GM21528 (cell line): Measurements from ENCODE around the gene GALNT10.

Experiments
- ATAC-seq: cut with Tn5 transposase; IDR thresholded peaks from one replicate; pipeline ENCODE4 v1.9.1; 2021; ENCODE audit warnings: mild to moderate bottlenecking, moderate library complexity; ENCODE audit not compliant: unreplicated experiment, low FRiP score

GALNT10 gene

GRCh38 chr5:154178661-154179060 lies 11.9 kb upstream of the GALNT10 start:
- no peak for ATAC-seq

GRCh38 chr5:154179846-154180710 lies 10.5 kb upstream of the GALNT10 start:
- peak; percentile 88 for ATAC-seq

DNA sequence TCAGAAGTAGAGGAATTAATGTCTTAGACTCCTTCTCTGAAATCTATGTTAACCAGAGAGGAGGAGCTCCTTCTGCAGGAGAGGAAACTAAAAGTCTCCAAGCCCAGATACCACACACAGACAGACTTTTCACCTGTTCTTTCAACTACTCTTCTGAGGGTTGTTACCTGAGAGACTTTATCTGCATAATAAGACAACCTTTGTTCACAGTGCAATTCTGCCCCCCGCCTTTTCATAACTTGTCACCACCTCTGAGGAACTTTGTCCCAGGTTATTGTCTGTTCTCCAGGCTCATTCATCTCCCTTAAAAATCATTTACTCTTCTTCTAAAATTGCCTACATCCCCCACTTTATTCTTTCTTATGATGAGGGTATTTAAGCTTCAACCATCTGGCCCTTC lies 9.4 kb upstream of the GALNT10 start:
- ATAC-seq = no peak

- peak; percentile 10 for ATAC-seq
These were observed 1.2 kb upstream of the GALNT10 start for GRCh38 chr5:154189256-154189818.

DNA sequence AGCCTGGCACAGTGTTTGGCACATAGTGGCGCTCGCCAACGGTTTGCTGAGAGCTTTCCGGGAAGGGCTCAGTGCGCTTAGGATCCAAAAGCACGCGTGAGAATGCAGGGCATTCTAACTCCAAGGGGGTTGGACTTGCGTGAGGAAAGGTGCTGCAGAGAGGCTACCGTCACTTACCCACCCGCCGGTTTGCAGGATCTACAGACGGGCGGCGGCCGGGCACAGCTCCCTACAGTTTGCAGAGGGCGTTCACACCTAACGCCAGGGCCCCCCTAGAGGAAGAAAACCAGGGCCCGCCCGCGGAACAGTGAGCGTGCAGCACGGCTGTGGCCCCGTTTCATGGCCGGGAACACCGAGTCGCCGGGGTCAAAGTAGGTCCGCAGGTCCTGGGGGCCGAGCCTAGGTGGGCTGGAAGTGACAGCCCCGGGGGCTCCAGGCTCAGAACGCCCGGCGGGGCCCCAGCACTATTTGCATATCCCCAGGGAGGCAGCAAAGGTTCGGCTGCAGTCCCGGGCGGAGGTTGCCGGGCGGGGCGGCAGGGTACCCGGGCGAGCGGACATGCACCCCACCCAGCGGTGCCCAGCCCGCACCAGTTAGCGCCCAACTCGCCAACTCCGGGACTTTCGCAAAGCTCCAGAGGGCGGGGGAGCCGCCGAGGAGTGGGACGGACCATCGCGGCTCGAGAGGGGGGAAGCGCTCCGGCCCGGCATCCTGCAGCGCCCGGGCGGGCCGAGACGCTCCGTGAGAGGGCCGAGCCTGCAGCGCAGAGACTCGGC lies 526 bp upstream of the GALNT10 start:
- ATAC-seq = peak; percentile 88

DNA sequence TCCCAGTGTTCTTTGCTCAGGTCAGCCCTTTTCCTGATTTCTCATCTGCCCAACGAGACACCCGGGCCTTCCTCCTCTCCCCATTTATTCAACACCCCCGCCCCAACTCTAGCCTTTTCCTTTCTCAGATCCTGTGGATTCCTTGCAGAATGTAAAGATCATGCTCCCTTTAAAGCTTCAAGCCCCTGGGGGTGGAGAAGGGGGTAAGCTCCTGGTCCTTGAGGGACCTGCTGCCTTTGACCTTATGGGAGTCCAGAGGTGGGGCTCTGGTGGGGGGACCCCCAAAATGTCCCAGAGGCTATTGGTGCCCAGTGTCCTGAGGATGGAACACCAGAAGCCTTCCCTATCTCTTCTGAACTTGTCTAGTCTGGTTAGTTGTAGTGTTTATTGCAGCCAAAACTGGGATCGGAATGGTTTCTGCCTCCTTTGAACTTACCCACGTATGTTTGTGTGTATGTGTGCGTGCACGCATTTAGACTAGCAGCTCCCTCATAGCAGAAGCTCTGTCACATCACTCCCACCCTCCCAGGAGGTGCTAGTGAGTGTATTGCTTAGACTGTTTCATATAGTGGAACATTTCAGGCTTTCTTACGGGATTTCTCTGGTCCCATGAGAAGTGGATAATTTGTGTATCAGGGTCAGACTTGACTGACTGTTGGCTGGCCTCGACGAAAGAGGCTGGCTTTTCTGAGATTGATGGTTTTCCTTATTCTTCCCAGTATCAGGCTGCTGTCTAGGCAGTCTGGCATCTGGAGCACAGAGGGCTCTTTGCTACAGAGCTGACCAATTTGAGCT lies 1.1 kb downstream of the GALNT10 start:
- no peak for ATAC-seq

DNA sequence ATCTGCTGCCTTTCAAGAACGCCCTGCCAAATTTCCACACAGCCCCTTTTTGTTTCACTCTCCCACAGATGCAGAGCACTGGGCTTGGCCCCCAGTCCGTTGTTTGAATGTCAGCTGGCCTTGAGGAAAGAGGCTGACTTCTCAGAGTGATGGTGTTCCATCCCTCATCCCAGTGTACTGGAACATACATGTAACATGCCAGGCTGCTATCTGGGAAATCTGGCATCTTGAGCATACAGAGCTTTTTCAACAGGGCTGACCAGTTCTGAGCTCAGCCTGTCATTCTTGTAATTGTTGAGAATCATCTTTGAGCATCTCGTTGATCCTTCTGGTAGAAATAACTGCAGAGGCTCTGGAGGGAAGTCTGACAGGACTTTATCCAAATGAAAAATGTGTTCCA lies 2.8 kb downstream of the GALNT10 start:
- ATAC-seq = no peak

DNA sequence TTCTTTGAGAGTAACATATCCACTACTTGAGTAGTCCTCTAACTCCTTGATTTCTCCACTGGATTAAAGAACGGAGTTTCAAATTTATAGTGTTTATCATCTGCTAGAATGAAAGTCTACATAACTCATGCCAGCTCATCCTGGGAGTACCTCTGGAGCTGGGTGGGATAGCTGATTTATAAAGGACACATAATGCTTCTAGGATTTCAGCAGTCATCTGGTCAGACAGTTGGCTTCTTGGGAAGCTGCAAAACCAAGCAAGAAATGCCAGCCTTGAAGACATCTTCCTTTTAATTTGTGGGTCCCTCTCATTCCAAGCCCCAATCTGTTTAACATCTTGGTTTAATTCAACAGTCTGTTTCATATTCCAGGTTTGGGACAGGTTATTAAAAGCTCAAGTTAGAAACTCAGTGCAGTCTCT lies 3.2 kb downstream of the GALNT10 start:
- ATAC-seq = no peak

DNA sequence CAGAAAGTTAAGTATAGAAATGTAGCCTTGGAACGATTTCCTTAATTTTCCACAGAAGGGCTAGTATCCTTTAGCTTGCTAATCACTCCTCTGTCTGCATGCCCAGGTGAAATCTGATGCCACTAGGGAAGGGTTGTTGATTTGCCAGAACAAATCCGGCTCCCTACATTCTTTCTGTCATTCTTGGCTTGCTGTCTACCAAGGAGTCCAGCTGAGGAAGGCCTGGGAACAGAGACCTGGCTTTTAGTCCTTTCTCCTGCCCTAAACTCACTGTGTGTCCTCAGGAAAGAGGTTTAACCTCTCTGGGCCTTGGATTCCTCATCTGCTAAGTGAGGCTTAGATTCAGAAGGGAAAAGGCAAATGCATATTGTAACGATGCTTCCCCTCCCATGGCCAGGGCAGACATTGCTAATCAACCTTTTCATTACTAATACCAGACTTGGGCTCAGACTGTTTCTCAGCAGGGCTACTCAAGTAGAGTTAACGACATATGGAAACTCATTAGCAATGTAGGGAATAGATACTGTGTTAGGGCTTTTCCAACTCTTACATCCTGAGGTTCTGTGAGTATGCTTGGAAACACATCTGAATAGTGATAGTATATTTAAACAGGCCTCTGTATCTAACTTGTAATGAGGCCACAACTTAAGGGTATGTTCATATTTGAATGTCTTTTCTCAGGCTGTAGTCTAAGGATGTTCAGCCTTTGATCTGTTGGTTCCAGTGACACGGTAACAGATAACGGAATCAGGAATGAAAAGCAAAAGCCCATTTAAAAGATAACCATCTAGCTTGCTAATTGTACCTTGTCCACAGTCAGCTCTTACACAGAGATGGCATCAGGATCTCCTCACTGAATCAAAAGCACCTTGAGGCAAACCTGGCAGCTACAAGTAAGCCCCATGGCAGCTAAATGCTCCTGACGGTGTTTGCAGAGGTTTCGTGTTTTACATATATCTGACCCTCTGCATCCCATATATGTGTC lies 4.1 kb downstream of the GALNT10 start:
- no peak for ATAC-seq

DNA sequence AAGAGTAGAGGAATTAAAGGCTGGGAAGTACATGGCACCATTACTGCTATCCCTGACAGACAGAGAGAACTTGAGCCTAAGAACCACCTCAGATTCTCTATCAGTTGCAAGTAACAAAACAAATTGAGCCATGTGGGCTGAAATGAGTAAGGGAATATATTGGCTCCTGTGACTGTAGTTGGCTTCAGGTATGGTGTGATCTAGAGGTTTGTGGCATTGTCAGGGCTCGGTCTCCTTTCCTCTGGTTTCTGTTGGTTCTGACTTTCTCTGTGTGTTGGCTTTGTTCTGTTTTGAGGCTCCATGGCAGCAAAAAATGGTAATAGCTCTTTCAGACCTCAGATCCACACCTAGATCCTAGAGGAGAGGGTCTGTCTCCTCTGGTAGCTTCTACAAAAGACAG lies 5.7 kb downstream of the GALNT10 start:
- ATAC-seq = no peak

- ATAC-seq = no peak
These were observed 6.6 kb downstream of the GALNT10 start for GRCh38 chr5:154196955-154197652.

- ATAC-seq = no peak
These were observed 7.4 kb downstream of the GALNT10 start for GRCh38 chr5:154197801-154198491.

GRCh38 chr5:154198611-154199230 lies 8.2 kb downstream of the GALNT10 start:
- no peak for ATAC-seq

DNA sequence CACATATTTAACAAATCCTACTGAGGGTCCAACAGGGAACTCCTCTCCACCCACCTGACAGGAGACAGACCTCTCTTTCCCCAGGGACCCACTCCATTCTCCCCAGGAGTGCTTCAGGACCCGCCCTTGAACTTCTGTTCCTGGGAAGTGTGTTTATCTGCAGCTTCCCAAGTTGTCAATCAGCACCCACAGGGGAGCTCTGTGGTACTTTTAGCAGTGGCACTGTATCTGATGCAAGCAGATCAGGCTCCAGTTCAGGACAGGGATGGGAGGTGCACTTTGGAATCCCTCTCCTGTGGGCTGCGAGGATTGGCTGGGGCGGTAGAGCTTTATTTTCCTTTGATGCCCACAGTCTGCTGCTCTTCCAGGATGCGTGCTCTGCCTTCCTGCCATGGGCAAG lies 8.7 kb downstream of the GALNT10 start:
- no peak for ATAC-seq

DNA sequence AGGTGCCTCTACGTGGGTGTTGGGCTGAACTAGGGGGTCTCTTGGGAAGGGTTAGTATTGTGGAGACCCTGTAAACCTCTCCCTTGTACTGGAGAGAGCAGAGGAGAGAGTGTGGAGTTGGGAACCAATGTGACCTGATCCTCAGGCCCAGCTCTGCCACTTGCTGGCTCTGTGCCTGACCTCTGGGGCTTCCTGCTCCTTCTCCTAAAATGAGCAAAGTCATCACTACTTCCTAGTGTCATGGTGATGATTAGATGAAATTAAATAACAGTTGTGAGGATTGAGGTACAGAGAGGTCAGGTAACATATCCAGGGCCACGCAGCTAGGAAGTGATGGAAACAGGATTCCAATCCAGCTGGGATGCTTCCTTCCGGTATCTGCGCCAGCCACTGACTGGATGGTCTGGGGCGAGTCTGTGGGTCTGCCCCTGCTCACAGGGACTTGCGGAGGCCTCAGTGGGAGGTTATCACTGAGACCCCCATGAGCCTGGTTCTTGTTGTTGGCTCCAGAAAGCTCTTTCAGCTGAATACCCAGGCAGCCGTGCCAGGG lies 9.2 kb downstream of the GALNT10 start:
- ATAC-seq = no peak

- no peak for ATAC-seq
These were observed 9.7 kb downstream of the GALNT10 start for GRCh38 chr5:154200221-154200620.

GRCh38 chr5:154201108-154201769 lies 10.7 kb downstream of the GALNT10 start:
- no peak for ATAC-seq
